Caco-2 (cell line): ENCODE measurements around the gene AXIN1. TPM values are rescaled to one million over a fixed set of nuclear protein-coding genes. Genes with fewer than 3 reads are reported as not detected.

Experiments
- BruUV-seq: library from RNA; stranded (reverse); fragments of 400-500 nt; replicated peaks from 2 replicates; lab custom pipeline; 2021; lab: Mats Ljungman, UMichigan
- CTCF ChIA-PET: fragments of 300-600 bp; sonication (Branson Sonifier 250); formaldehyde crosslinking; loops from one replicate; lab custom pipeline; 2022; ENCODE audit warnings: antibody characterized with exemption; lab: Charles Lee
- POLR2A ChIA-PET: fragments of 300-600 bp; sonication (Branson Sonifier 250); formaldehyde crosslinking; loops from one replicate; lab custom pipeline; 2022; ENCODE audit warnings: antibody characterized with exemption; lab: Charles Lee
- DNase-seq, 2 experiments: peaks; one replicate each; pipeline versions ENCODE4 v3.0.0 to v3.0.0-alpha.2; 2020 to 2022
- H3K27me3 ChIP-seq: replicated peaks from 2 replicates; pipeline ENCODE4 v1.6.0; 2011; ENCODE audit warnings: low read length; ENCODE audit not compliant: control insufficient read depth, insufficient read depth
- H3K36me3 ChIP-seq: 2 replicates; pipeline ENCODE4 v1.5.1; 2011; ENCODE audit warnings: low read length; ENCODE audit not compliant: control insufficient read depth, insufficient read depth
- H3K4me1 ChIP-seq: fragments of 250-450 bp; sonication (Bioruptor Pico); 2 replicates; pipeline ENCODE4 v1.5.1; 2020; ENCODE audit warnings: mild to moderate bottlenecking
- H3K4me3 ChIP-seq: 2 replicates; pipeline ENCODE4 v1.5.1; 2011; ENCODE audit warnings: low read depth, mild to moderate bottlenecking, control low read depth, low read length
- H3K9me3 ChIP-seq: fragments of 250-450 bp; sonication (Bioruptor Pico); 2 replicates; pipeline ENCODE4 v1.5.1; 2020; ENCODE audit warnings: mild to moderate bottlenecking, moderate library complexity
- H3K27ac Mint-ChIP-seq: one replicate; pipeline ENCODE4 v1.8.0; 2022; ENCODE audit warnings: mixed read lengths; ENCODE audit not compliant: unreplicated experiment
- H3K27me3 Mint-ChIP-seq: one replicate; pipeline ENCODE4 v1.8.0; 2022; ENCODE audit warnings: mixed read lengths; ENCODE audit not compliant: insufficient read depth, unreplicated experiment
- H3K36me3 Mint-ChIP-seq: one replicate; pipeline ENCODE4 v1.8.0; 2022; ENCODE audit warnings: mild to moderate bottlenecking, mixed read lengths; ENCODE audit not compliant: insufficient read depth, unreplicated experiment
- H3K4me1 Mint-ChIP-seq: one replicate; pipeline ENCODE4 v1.8.0; 2022; ENCODE audit warnings: low read depth, mixed read lengths; ENCODE audit not compliant: unreplicated experiment
- H3K4me3 Mint-ChIP-seq: one replicate; pipeline ENCODE4 v1.8.0; 2022; ENCODE audit warnings: mild to moderate bottlenecking, moderate library complexity, mixed read lengths; ENCODE audit not compliant: unreplicated experiment
- H3K9me3 Mint-ChIP-seq: one replicate; pipeline ENCODE4 v1.8.0; 2022; ENCODE audit warnings: mixed read lengths; ENCODE audit not compliant: unreplicated experiment
- CTCF ChIP-seq, 2 experiments: fragments of 200-600 bp in 1 of 2; IDR thresholded peaks; 1 replicate in 1 of 2; 2 replicates in 1 of 2; pipeline versions ENCODE4 v1.5.1 to v1.8.0; 2011 to 2022; ENCODE audit warnings: antibody characterized with exemption in 1 of 2, control low read depth in 1 of 2, inconsistent platforms in 1 of 2, low read depth in 1 of 2, low read length in 1 of 2, mild to moderate bottlenecking in 1 of 2, moderate library complexity in 1 of 2; ENCODE audit not compliant: insufficient read depth in 1 of 2, severe bottlenecking in 1 of 2, unreplicated experiment in 1 of 2
- intact Hi-C: fragments of 100-400 bp; cut with micrococcal nuclease; formaldehyde crosslinking; loops from one replicate; pipeline ENCODE4 v1.10.0; 2022; ENCODE audit not compliant: unreplicated experiment
- total RNA-seq: library from RNA; stranded (reverse); gene quantifications from 2 replicates; pipeline ENCODE4 v1.2.3, GENCODE V29; 2022

AXIN1 gene
- total RNA-seq, 1 experiment from 2014 or later: 34.5 TPM

- BruUV-seq: no TSS peak
- Mint-ChIP-seq H3K4me1 (no peaks in the 10 kb centered on the region), H3K4me3 (peak overlapping the region; percentile 58), H3K9me3 (no peaks in the 10 kb centered on the region), H3K27ac (no peak overlapping the region), H3K36me3 (peaks cover 30% of the 10 kb centered on the region), H3K27me3 (no peaks in the 10 kb centered on the region)
- TF ChIP-seq CTCF (IDR thresholded peaks at IDR 0.05; ENCODE audit: insufficient read depth in 1 of 2, low read depth in 1 of 2, low read length in 1 of 2, severe bottlenecking in 1 of 2, unreplicated experiment in 1 of 2): no peak
- H3K9me3 ChIP-seq: no peaks in the 10 kb centered on the region
- intact Hi-C loops: no loop called here
- ChIA-PET POLR2A (no interaction called here), CTCF (interaction anchor here (0.6 to 1.0 kb wide), 2 partner anchors 17 to 45 kb away, joined by 3 read pairs; partner anchors contain the start of gene AXIN1)
- peak in 1 of 2 experiments; percentile 30 for DNase-seq
- no peaks in the 10 kb centered on the region for H3K27me3 ChIP-seq
- no peak overlapping the region for H3K4me3 ChIP-seq
- peaks cover 3% of the 10 kb centered on the region for H3K36me3 ChIP-seq
- H3K4me1 ChIP-seq: 0 out of 2 replicates have a peak, but pooled peaks cover 4% of the 10 kb centered on the region
These were observed 45.3 kb upstream of the AXIN1 start for GRCh38 chr16:397736-398332.

GRCh38 chr16:397135-397661 lies 44.7 kb upstream of the AXIN1 start, which contains the start of gene NME4:
Gene NME4, plus strand, starts transcription at chr16:397199. Its CDS starts 24 bp downstream, at chr16:397223.
- Mint-ChIP-seq H3K27me3 (no peaks in the 10 kb centered on the region), H3K4me3 (peak within 1 kb of the TSS; percentile 85), H3K9me3 (no peaks in the 10 kb centered on the region), H3K36me3 (peaks cover 27% of the 10 kb centered on the region), H3K27ac (peak within 1 kb of the TSS; percentile 81), H3K4me1 (no peaks in the 10 kb centered on the region)
- H3K4me3 ChIP-seq: peak within 1 kb of the TSS; percentile 55
- intact Hi-C loops: no loop called here
- BruUV-seq: no TSS peak
- no peaks in the 10 kb centered on the region for H3K9me3 ChIP-seq
- TF ChIP-seq CTCF (IDR thresholded peaks at IDR 0.05; ENCODE audit: insufficient read depth in 1 of 2, low read depth in 1 of 2, low read length in 1 of 2, severe bottlenecking in 1 of 2, unreplicated experiment in 1 of 2): no peak
- no peaks in the 10 kb centered on the region for H3K4me1 ChIP-seq
- H3K27me3 ChIP-seq: no peaks in the 10 kb centered on the region
- H3K36me3 ChIP-seq: peaks cover 3% of the 10 kb centered on the region
- DNase-seq: peak in 1 of 2 experiments; percentile 49
- POLR2A ChIA-PET: no interaction called here
- CTCF ChIA-PET: interaction anchor here (1.0 kb wide), 1 partner anchor 9 kb away, joined by 3 read pairs; no protein-coding TSS in a partner anchor

DNA sequence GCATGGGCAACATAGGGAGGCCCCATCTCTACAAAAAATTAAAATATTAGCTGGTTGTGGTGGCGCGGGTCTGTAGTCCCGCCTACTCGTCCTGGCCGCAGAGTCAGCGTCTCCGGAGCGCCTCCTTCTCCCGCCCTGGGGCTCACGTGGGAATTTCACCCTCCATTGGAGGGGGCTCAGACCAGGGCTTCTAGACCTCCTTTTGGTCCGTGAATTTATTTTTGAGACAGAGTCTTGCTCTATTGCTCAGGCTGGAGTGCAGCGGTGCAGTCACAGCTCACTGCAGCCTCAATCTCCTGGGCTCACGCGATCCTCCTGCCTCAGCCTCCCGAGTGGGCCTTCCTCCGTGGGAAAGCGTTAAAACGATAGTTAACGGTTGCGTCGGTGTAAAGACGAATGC lies 44.1 kb upstream of the AXIN1 start:
- Histone ChIP-seq H3K9me3 (0 out of 2 replicates have a peak, but pooled peaks cover 3% of the 10 kb centered on the region), H3K27me3 (no peaks in the 10 kb centered on the region), H3K4me1 (no peaks in the 10 kb centered on the region), H3K4me3 (peak overlapping the region; percentile 55), H3K36me3 (peaks cover 3% of the 10 kb centered on the region)
- intact Hi-C loops: no loop called here
- peaks cover 21% of the 10 kb centered on the region for H3K36me3 Mint-ChIP-seq
- DNase-seq: peak in 1 of 2 experiments; percentile 55
- peak overlapping the region; percentile 85 for H3K4me3 Mint-ChIP-seq
- ChIA-PET CTCF (interaction anchor here (1.0 kb wide), 1 partner anchor 8 kb away, joined by 3 read pairs; no protein-coding TSS in a partner anchor), POLR2A (no interaction called here)
- no TSS peak for BruUV-seq
- no peaks in the 10 kb centered on the region for H3K27me3 Mint-ChIP-seq
- no peaks in the 10 kb centered on the region for H3K4me1 Mint-ChIP-seq
- no peaks in the 10 kb centered on the region for H3K9me3 Mint-ChIP-seq
- H3K27ac Mint-ChIP-seq: peak overlapping the region; percentile 81
- TF ChIP-seq CTCF (IDR thresholded peaks at IDR 0.05; ENCODE audit: insufficient read depth in 1 of 2, low read depth in 1 of 2, low read length in 1 of 2, severe bottlenecking in 1 of 2, unreplicated experiment in 1 of 2): no peak
